Endothelial cell (in vitro differentiated cells): Measurements from ENCODE around the gene ADAMTS20. TPM values are rescaled to one million over a fixed set of nuclear protein-coding genes. Genes with fewer than 3 reads are reported as not detected.

Experiments
- DNase-seq: peaks from one replicate; pipeline ENCODE4 v3.0.0; 2021; ENCODE audit warnings: low spot score
- H3K27ac Mint-ChIP-seq: one replicate; pipeline ENCODE4 v1.8.0; 2021; ENCODE audit warnings: mixed read lengths, inconsistent platforms; ENCODE audit not compliant: unreplicated experiment
- H3K27me3 Mint-ChIP-seq: one replicate; pipeline ENCODE4 v1.8.0; 2021; ENCODE audit warnings: mild to moderate bottlenecking, moderate library complexity, mixed read lengths, inconsistent platforms; ENCODE audit not compliant: unreplicated experiment
- H3K36me3 Mint-ChIP-seq: one replicate; pipeline ENCODE4 v1.8.0; 2021; ENCODE audit warnings: mild to moderate bottlenecking, low read depth, mixed read lengths, inconsistent platforms; ENCODE audit not compliant: unreplicated experiment
- H3K4me1 Mint-ChIP-seq: one replicate; pipeline ENCODE4 v1.8.0; 2021; ENCODE audit warnings: mild to moderate bottlenecking, mixed read lengths, inconsistent platforms; ENCODE audit not compliant: unreplicated experiment
- H3K4me3 Mint-ChIP-seq: one replicate; pipeline ENCODE4 v1.8.0; 2021; ENCODE audit warnings: mild to moderate bottlenecking, mixed read lengths, inconsistent platforms; ENCODE audit not compliant: unreplicated experiment
- H3K9me3 Mint-ChIP-seq: one replicate; pipeline ENCODE4 v1.8.0; 2021; ENCODE audit warnings: mixed read lengths, inconsistent platforms; ENCODE audit not compliant: unreplicated experiment
- total RNA-seq: library from RNA; stranded (reverse); fragmentation: NEBNext Ultra II Directional; extraction: Animal tissue kit (Norgen Biotek cat#: 25700); gene quantifications from one replicate; pipeline ENCODE4 v1.2.1, GENCODE V29; 2021; ENCODE audit not compliant: unreplicated experiment
- TF ChIP-seq, protein P1 (sequence below): fragments of 200-600 bp; sonication (generic); IDR thresholded peaks from one replicate; pipeline ENCODE4 v1.5.0; 2021; ENCODE audit warnings: antibody characterized with exemption; ENCODE audit not compliant: unreplicated experiment

Gene ADAMTS20
- total RNA-seq, 1 donor from 2014 or later = 0.15 TPM

DNA sequence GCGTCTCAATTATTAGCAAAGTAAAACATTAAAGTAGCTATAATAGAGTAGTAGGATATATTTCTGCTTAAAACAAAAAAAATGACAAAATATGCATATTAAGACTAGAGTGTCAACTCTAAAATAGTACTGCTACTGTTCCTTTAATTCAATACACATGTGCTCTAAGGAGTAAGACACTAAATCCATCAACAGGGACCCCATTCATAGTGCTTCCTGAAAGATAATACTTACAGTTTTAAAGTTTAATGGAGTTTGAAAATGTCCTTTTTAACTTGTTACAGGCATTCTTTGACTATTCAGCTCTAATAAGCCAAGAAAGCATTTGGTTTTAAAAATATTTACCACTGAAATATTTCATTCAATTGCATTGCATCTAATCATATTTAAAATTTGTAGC lies 145.2 kb downstream of the ADAMTS20 start:
- no peaks in the 10 kb centered on the region for H3K36me3 Mint-ChIP-seq
- H3K4me1 Mint-ChIP-seq = no peaks in the 10 kb centered on the region
- TF ChIP-seq, protein P1, sequence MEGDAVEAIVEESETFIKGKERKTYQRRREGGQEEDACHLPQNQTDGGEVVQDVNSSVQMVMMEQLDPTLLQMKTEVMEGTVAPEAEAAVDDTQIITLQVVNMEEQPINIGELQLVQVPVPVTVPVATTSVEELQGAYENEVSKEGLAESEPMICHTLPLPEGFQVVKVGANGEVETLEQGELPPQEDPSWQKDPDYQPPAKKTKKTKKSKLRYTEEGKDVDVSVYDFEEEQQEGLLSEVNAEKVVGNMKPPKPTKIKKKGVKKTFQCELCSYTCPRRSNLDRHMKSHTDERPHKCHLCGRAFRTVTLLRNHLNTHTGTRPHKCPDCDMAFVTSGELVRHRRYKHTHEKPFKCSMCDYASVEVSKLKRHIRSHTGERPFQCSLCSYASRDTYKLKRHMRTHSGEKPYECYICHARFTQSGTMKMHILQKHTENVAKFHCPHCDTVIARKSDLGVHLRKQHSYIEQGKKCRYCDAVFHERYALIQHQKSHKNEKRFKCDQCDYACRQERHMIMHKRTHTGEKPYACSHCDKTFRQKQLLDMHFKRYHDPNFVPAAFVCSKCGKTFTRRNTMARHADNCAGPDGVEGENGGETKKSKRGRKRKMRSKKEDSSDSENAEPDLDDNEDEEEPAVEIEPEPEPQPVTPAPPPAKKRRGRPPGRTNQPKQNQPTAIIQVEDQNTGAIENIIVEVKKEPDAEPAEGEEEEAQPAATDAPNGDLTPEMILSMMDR = no peak
- H3K4me3 Mint-ChIP-seq = no peak overlapping the region
- no peak overlapping the region for H3K27ac Mint-ChIP-seq
- DNase-seq = no peak
- no peaks in the 10 kb centered on the region for H3K9me3 Mint-ChIP-seq
- H3K27me3 Mint-ChIP-seq = no peaks in the 10 kb centered on the region

DNA sequence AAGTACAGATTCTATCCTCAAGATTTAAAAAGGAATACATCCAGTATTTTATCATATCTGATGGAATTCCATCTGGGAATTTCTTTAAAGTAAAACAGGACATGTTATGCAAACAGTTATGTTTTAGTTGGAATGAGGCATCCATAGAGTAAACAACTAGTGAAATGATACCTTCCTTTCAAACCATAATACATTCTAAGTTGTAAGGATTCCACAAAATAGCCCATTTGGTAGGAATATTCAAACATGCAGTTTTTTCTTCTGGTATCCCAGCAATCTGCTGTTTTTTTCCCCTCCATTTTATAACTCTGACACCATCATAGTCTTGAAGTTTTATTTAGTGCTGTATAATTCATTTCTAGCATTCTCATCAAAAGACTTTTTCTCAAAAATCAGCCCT lies 149.6 kb downstream of the ADAMTS20 start:
- no peak overlapping the region for H3K27ac Mint-ChIP-seq
- H3K9me3 Mint-ChIP-seq = no peaks in the 10 kb centered on the region
- no peaks in the 10 kb centered on the region for H3K27me3 Mint-ChIP-seq

GRCh38 chr12:43401096-43401495 lies 150.9 kb downstream of the ADAMTS20 start:
- Mint-ChIP-seq H3K36me3 (no peaks in the 10 kb centered on the region), H3K27me3 (no peaks in the 10 kb centered on the region), H3K9me3 (no peaks in the 10 kb centered on the region), H3K4me1 (peaks cover 4% of the 10 kb centered on the region), H3K27ac (no peak overlapping the region), H3K4me3 (no peak overlapping the region)
- DNase-seq = no peak
- TF ChIP-seq, protein P1 = no peak

More for the DNA sequence above, 149.6 kb downstream of the ADAMTS20 start:
- DNase-seq = no peak
- H3K4me3 Mint-ChIP-seq = no peak overlapping the region
- H3K36me3 Mint-ChIP-seq = no peaks in the 10 kb centered on the region
- peaks cover 4% of the 10 kb centered on the region for H3K4me1 Mint-ChIP-seq
- TF ChIP-seq, protein P1 = no peak

DNA sequence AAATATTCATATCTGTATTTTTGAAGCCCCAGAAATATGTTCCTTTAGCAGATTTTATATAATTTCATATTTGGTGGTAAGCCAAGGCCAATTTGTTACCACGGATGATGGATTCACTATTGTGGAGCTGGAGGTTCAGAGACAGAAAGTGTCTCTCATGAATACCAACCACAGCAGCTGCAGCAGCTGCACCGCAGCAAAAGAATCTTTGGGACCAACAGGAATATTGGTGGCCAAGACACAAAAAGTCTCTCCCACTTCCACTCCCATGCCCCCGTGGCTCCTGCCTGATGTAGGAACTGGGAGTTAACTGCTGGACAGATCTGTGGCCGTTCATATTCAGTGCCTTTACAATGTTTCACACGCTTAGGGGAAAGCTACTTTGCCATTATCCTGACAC lies 155.3 kb downstream of the ADAMTS20 start:
- H3K4me1 Mint-ChIP-seq = peaks cover 4% of the 10 kb centered on the region
- no peaks in the 10 kb centered on the region for H3K27me3 Mint-ChIP-seq
- DNase-seq = no peak
- TF ChIP-seq, protein P1 = no peak
- no peaks in the 10 kb centered on the region for H3K9me3 Mint-ChIP-seq
- no peak overlapping the region for H3K4me3 Mint-ChIP-seq
- H3K36me3 Mint-ChIP-seq = no peaks in the 10 kb centered on the region
- H3K27ac Mint-ChIP-seq = no peak overlapping the region

GRCh38 chr12:43392116-43392515 lies 159.9 kb downstream of the ADAMTS20 start:
- DNase-seq = no peak
- TF ChIP-seq, protein P1 = no peak
- Mint-ChIP-seq H3K36me3 (no peaks in the 10 kb centered on the region), H3K4me3 (no peak overlapping the region), H3K27me3 (no peaks in the 10 kb centered on the region), H3K9me3 (no peaks in the 10 kb centered on the region), H3K4me1 (no peaks in the 10 kb centered on the region), H3K27ac (no peak overlapping the region)
